Hepatocyte (in vitro differentiated cells): ENCODE data around the gene CD37. TPM values are rescaled to one million over a fixed set of nuclear protein-coding genes. Genes with fewer than 3 reads are reported as not detected.

Experiments used
- DNase-seq: peaks from one replicate; pipeline ENCODE4 v3.0.0-alpha.2; 2016; ENCODE audit warnings: low spot score
- H2AFZ ChIP-seq: fragments of 200-600 bp; sonication (generic); 2 replicates; pipeline ENCODE4 v1.6.0; 2016; ENCODE audit warnings: antibody characterized with exemption, mild to moderate bottlenecking
- H3K27ac ChIP-seq: fragments of 200-600 bp; sonication (generic); 2 replicates; pipeline ENCODE4 v1.5.1; 2016; ENCODE audit warnings: mild to moderate bottlenecking
- H3K27me3 ChIP-seq: fragments of 200-600 bp; sonication (generic); 2 replicates; pipeline ENCODE4 v1.6.1; 2016
- H3K36me3 ChIP-seq: fragments of 200-600 bp; sonication (generic); replicated peaks from 2 replicates; pipeline ENCODE4 v1.5.1; 2016; ENCODE audit warnings: low read depth; ENCODE audit not compliant: insufficient read depth
- H3K4me1 ChIP-seq: fragments of 200-600 bp; sonication (generic); 2 replicates; pipeline ENCODE4 v1.5.1; 2016; ENCODE audit warnings: mild to moderate bottlenecking, moderate library complexity; ENCODE audit not compliant: insufficient read depth
- H3K4me2 ChIP-seq: fragments of 200-600 bp; sonication (generic); 2 replicates; pipeline ENCODE4 v1.6.0; 2016
- H3K4me3 ChIP-seq: fragments of 200-600 bp; sonication (generic); 2 replicates; pipeline ENCODE4 v1.5.1; 2016; ENCODE audit warnings: mild to moderate bottlenecking
- H3K79me2 ChIP-seq: fragments of 200-600 bp; sonication (generic); 2 replicates; pipeline ENCODE4 v1.6.0; 2017; ENCODE audit warnings: mild to moderate bottlenecking
- H3K9me2 ChIP-seq: fragments of 200-600 bp; sonication (generic); replicated peaks from 2 replicates; pipeline ENCODE4 v1.6.0; 2017; ENCODE audit warnings: mild to moderate bottlenecking; ENCODE audit not compliant: insufficient read depth
- H3K9me3 ChIP-seq: fragments of 200-600 bp; sonication (generic); 2 replicates; pipeline ENCODE4 v1.5.1; 2016; ENCODE audit warnings: low read depth, mild to moderate bottlenecking
- H4K20me1 ChIP-seq: fragments of 200-600 bp; sonication (generic); 2 replicates; pipeline ENCODE4 v1.6.0; 2016; ENCODE audit warnings: mild to moderate bottlenecking; ENCODE audit not compliant: insufficient read depth, poor library complexity, severe bottlenecking
- EZH2 ChIP-seq: fragments of 200-600 bp; sonication (generic); IDR thresholded peaks from 2 replicates; pipeline ENCODE4 v1.6.1; 2016; ENCODE audit warnings: antibody characterized with exemption, mild to moderate bottlenecking, borderline replicate concordance
- EZH2phosphoT487 ChIP-seq: fragments of 200-600 bp; sonication (generic); IDR thresholded peaks from one replicate; pipeline ENCODE4 v1.6.1; 2018; ENCODE audit warnings: antibody characterized with exemption, mild to moderate bottlenecking, low read depth, moderate library complexity; ENCODE audit not compliant: unreplicated experiment, severe bottlenecking
- WGBS: methylation state at CpG from one replicate; pipeline ENCODE4 v1.1.6; 2016; ENCODE audit warnings: low lambda C conversion rate; ENCODE audit errors: missing lambda C conversion rate; 5-methylcytosine and 5-hydroxymethylcytosine counted together
- polyA plus RNA-seq: library from polyadenylated mRNA; unstranded; fragments of >200 nt; fragmentation: Nextera tagmentation; extraction: Ambion mirVana; gene quantifications from 2 replicates; pipeline ENCODE4 v1.2.1, GENCODE V29; 2016
- total RNA-seq: library from RNA; depleted of rRNA; stranded (reverse); fragments of >200 nt; gene quantifications from 2 replicates; pipeline ENCODE4 v1.2.3, GENCODE V29; 2014
- TF ChIP-seq, protein P1 (sequence below): fragments of 200-600 bp; sonication (generic); IDR thresholded peaks from 2 replicates; pipeline ENCODE4 v1.5.1; 2016; ENCODE audit warnings: antibody characterized with exemption, mild to moderate bottlenecking; ENCODE audit not compliant: poor library complexity

Gene CD37
- total and polyA plus RNA-seq, 2 experiments from 2014 or later: 0.27 to 12.4 TPM

DNA sequence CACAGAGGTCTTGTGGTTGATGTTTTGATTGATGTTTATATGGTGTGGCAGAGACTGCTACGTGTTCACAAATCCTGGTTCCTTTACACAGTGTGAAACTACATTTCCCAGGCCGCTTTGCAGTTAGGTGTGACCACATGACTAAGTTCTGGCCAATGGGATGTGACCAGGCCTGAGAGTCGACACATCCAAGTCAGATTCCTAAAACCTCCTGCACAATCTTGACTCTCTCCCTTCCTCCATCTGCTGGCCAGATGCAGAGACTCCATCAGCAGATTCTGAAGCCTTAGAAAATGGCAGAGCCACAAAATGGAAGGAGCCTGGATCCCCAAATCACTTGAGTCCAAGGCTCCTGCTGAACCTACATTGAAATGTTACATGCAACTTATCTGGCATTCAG, 12.6 kb downstream of the CD37 start:
- Histone ChIP-seq H3K9me2 (no peaks in the 10 kb centered on the region), H3K36me3 (no peaks in the 10 kb centered on the region), H3K79me2 (no peaks in the 10 kb centered on the region), H3K4me3 (no peak overlapping the region), H3K27me3 (no peaks in the 10 kb centered on the region), H3K27ac (no peak overlapping the region), H3K4me2 (no peak overlapping the region), H4K20me1 (peaks cover 3% of the 10 kb centered on the region), H2AFZ (no peak overlapping the region), H3K4me1 (no peaks in the 10 kb centered on the region), H3K9me3 (no peaks in the 10 kb centered on the region)
- DNase-seq: peak; percentile 23
- WGBS: 63% methylated on average over 3 of the region's 3 CpGs
- no peak for TF ChIP-seq EZH2
- TF ChIP-seq, protein P1, sequence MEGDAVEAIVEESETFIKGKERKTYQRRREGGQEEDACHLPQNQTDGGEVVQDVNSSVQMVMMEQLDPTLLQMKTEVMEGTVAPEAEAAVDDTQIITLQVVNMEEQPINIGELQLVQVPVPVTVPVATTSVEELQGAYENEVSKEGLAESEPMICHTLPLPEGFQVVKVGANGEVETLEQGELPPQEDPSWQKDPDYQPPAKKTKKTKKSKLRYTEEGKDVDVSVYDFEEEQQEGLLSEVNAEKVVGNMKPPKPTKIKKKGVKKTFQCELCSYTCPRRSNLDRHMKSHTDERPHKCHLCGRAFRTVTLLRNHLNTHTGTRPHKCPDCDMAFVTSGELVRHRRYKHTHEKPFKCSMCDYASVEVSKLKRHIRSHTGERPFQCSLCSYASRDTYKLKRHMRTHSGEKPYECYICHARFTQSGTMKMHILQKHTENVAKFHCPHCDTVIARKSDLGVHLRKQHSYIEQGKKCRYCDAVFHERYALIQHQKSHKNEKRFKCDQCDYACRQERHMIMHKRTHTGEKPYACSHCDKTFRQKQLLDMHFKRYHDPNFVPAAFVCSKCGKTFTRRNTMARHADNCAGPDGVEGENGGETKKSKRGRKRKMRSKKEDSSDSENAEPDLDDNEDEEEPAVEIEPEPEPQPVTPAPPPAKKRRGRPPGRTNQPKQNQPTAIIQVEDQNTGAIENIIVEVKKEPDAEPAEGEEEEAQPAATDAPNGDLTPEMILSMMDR: no peak
- no peak for TF ChIP-seq EZH2phosphoT487

DNA sequence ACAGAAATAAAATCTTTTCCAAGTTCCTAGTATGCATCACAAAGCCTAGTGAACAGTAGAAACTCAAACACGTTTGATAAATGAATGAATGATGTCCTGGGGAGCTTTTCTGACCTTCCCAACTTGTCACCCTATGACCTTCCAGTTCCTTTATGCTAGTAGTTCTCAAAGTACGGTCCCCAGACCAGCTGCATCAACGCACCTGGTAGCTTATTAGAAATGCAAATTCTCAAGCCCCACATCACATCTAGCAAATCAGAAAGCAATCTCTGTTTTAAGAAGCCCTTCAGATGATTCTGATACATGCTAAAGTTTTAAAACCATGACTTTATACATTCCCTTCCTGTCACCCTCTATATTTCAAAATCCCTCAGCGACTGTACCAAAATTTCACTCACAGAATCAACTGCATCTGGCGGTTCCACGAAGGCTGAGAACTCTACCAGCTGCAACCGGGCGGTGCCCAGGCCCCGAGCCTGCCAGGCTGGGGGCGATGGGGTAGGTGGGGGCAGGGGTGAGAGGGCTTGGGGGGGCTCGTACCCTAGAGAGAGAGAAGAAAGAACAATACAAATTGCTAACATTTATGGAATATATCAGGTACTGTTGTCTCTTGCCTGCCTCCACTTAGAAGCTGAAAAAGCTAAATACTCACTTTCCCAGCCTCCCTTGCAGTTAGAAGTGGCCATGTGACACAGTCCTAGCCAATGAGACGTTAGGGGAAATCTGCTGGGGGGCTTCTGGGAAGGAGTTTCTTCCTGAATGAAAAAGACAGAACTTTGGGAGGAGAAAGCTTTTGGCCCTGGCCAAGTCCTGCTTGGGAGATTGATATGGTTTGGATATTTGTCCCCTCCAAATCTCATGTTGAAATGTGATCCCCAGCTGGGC, 13.3 kb downstream of the CD37 start:
- Histone ChIP-seq H3K79me2 (no peaks in the 10 kb centered on the region), H2AFZ (no peak overlapping the region), H3K27me3 (no peaks in the 10 kb centered on the region), H3K36me3 (no peaks in the 10 kb centered on the region), H3K4me2 (no peak overlapping the region), H3K4me3 (no peak overlapping the region), H3K4me1 (no peaks in the 10 kb centered on the region), H3K9me2 (no peaks in the 10 kb centered on the region), H3K27ac (no peak overlapping the region), H3K9me3 (no peaks in the 10 kb centered on the region), H4K20me1 (peaks cover 3% of the 10 kb centered on the region)
- TF ChIP-seq, protein P1: no peak
- TF ChIP-seq EZH2phosphoT487 (no peak), EZH2 (no peak)
- DNase-seq: no peak
- WGBS: 95% methylated on average over 12 of the region's 12 CpGs

DNA sequence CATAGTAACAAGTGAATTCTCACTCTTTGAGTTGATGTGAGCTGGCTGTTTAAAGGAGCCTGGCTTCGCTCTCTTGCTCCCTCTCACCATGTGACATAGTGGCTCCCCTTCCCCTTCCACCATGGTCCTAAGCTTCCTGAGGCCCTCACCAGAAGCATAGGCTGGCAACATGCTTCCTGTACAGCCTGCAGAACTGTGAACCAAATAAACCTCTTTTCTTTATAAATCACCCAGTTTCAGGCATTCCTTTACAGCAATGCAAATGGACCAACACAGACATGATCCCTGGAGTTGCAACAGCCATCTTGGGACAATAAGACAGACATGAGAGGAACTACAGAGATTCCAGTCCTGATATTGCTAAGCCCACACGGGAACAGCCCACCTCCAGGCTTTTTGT, 14.4 kb downstream of the CD37 start:
- 93% methylated on average over 2 of the region's 2 CpGs for WGBS
- Histone ChIP-seq H3K36me3 (no peaks in the 10 kb centered on the region), H4K20me1 (peaks cover 3% of the 10 kb centered on the region), H3K79me2 (no peaks in the 10 kb centered on the region), H3K9me3 (no peaks in the 10 kb centered on the region), H3K4me2 (no peak overlapping the region), H2AFZ (no peak overlapping the region), H3K4me1 (no peaks in the 10 kb centered on the region), H3K27ac (no peak overlapping the region), H3K27me3 (no peaks in the 10 kb centered on the region), H3K4me3 (no peak overlapping the region), H3K9me2 (no peaks in the 10 kb centered on the region)
- no peak for DNase-seq
- TF ChIP-seq EZH2 (no peak), EZH2phosphoT487 (no peak)
- TF ChIP-seq, protein P1: no peak
